OCI-LY7 (cell line): Measurements from ENCODE around the gene FGF16. TPM values are rescaled to one million over a fixed set of nuclear protein-coding genes. Genes with fewer than 3 reads are reported as not detected.

ENCODE experiments used
- BruUV-seq: library from RNA; stranded (reverse); fragments of 400-500 nt; replicated peaks from 2 replicates; lab custom pipeline; 2021; lab: Mats Ljungman, UMichigan
- CTCF ChIA-PET: fragments of 300-600 bp; sonication (Branson Sonifier 250); formaldehyde crosslinking; loops from one replicate; lab custom pipeline; 2022; ENCODE audit warnings: antibody characterized with exemption; ENCODE audit not compliant: unreplicated experiment; lab: Charles Lee
- POLR2A ChIA-PET: fragments of 300-600 bp; sonication (Branson Sonifier 250); formaldehyde crosslinking; loops from one replicate; lab custom pipeline; 2022; ENCODE audit warnings: antibody characterized with exemption; lab: Charles Lee
- DNase-seq: peaks from one replicate; pipeline ENCODE4 v3.0.0-alpha.2; 2015; ENCODE audit warnings: low spot score
- H2AFZ ChIP-seq: fragments of 200-600 bp; sonication (generic), shearing (Covaris generic); 2 replicates; pipeline ENCODE4 v1.6.1; 2014; ENCODE audit warnings: mild to moderate bottlenecking, antibody characterized with exemption, low read length, moderate library complexity
- H3K27ac ChIP-seq: fragments of 200-600 bp; sonication (generic); 2 replicates; pipeline ENCODE4 v1.5.1; 2014; ENCODE audit warnings: mixed run types, low read depth, mild to moderate bottlenecking, moderate library complexity, low read length, inconsistent platforms; ENCODE audit not compliant: poor library complexity, severe bottlenecking
- H3K36me3 ChIP-seq: fragments of 200-600 bp; sonication (generic); 2 replicates; pipeline ENCODE4 v1.6.1; 2014; ENCODE audit warnings: mild to moderate bottlenecking, antibody characterized with exemption, low read length, moderate library complexity, mixed read lengths; ENCODE audit not compliant: insufficient read depth
- H3K4me1 ChIP-seq: fragments of 200-600 bp; sonication (generic); 2 replicates; pipeline ENCODE4 v1.5.1; 2014; ENCODE audit warnings: mild to moderate bottlenecking, low read length; ENCODE audit not compliant: insufficient read depth, poor library complexity, severe bottlenecking
- H3K4me2 ChIP-seq: fragments of 200-600 bp; sonication (generic); 2 replicates; pipeline ENCODE4 v1.6.1; 2014; ENCODE audit warnings: mild to moderate bottlenecking, low read length
- H3K4me3 ChIP-seq: fragments of 200-600 bp; sonication (generic); 2 replicates; pipeline ENCODE4 v1.5.1; 2014; ENCODE audit warnings: mild to moderate bottlenecking, low read depth, low read length; ENCODE audit not compliant: poor library complexity, severe bottlenecking
- H3K79me2 ChIP-seq: fragments of 200-600 bp; sonication (generic); 2 replicates; pipeline ENCODE4 v1.6.1; 2016; ENCODE audit warnings: low read depth, mild to moderate bottlenecking, low read length, moderate library complexity, mixed read lengths; ENCODE audit not compliant: insufficient read depth
- H3K9me2 ChIP-seq: fragments of 200-600 bp; sonication (generic); 2 replicates; pipeline ENCODE4 v1.6.1; 2016; ENCODE audit warnings: mild to moderate bottlenecking, low read length, mixed read lengths; ENCODE audit not compliant: insufficient read depth
- H3K9me3 ChIP-seq: fragments of 200-600 bp; sonication (generic); 2 replicates; pipeline ENCODE4 v1.6.1; 2014; ENCODE audit warnings: mild to moderate bottlenecking, mixed run types, low read length, mixed read lengths
- H4K20me1 ChIP-seq: fragments of 200-600 bp; sonication (generic); 2 replicates; pipeline ENCODE4 v1.6.1; 2014; ENCODE audit warnings: mild to moderate bottlenecking, antibody characterized with exemption, low read length, moderate library complexity, mixed read lengths; ENCODE audit not compliant: insufficient read depth
- EZH2phosphoT487 ChIP-seq: fragments of 200-600 bp; sonication (generic); IDR thresholded peaks from 2 replicates; pipeline ENCODE4 v1.6.1; 2018; ENCODE audit warnings: low read depth, borderline replicate concordance, mild to moderate bottlenecking, mixed run types, antibody characterized with exemption, low read length, moderate library complexity, mixed read lengths
- intact Hi-C: fragments of 100-400 bp; cut with micrococcal nuclease; formaldehyde crosslinking; loops from one replicate; pipeline ENCODE4 v1.10.0; 2022; ENCODE audit not compliant: unreplicated experiment
- total RNA-seq, 2 experiments: library from RNA; depleted of rRNA in 1 of 2; stranded (reverse); fragments of >200 nt in 1 of 2; shearing (Covaris generic) in 1 of 2; gene quantifications; 2 replicates each; pipeline ENCODE4 v1.2.3, GENCODE V29; 2014 to 2022
- TF ChIP-seq, protein P1 (sequence below): fragments of 200-600 bp; sonication (generic); conservative IDR thresholded peaks from 2 replicates; pipeline ENCODE4 v1.5.1; 2014; ENCODE audit warnings: mild to moderate bottlenecking, antibody characterized with exemption, low read length, moderate library complexity, mixed read lengths

The FGF16 gene
- total RNA-seq, 2 experiments from 2014 or later: not detected

DNA sequence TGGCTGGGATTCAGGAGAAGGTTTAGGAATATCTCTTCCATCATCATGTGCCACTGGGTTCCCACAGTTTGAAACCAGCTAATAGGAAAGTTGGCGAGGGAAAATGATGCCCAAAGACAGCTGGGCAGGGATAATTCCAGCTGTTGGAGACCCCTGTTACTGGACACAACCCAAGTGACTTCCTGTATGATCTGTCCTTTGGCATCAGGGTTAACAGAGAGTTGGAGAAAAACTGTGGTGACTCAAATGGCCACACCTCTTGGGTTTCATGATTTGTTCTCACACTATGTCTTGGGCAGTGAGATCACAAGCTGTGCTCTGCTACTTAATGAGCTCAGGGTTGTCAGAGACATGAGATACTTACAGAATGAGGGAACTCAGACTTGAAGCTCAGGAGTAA lies 3.8 kb downstream of the FGF16 start:
- Histone ChIP-seq H3K4me1 (no peaks in the 10 kb centered on the region), H3K9me2 (no peaks in the 10 kb centered on the region), H3K79me2 (no peaks in the 10 kb centered on the region), H3K27ac (no peak overlapping the region), H3K36me3 (no peaks in the 10 kb centered on the region), H3K4me2 (no peak overlapping the region), H3K4me3 (no peak overlapping the region), H3K9me3 (no peaks in the 10 kb centered on the region), H4K20me1 (no peaks in the 10 kb centered on the region), H2AFZ (no peak overlapping the region)
- no TSS peak for BruUV-seq
- ChIA-PET CTCF (no interaction called here), POLR2A (no interaction called here)
- no peak for DNase-seq
- intact Hi-C loops: no loop called here
- no peak for TF ChIP-seq EZH2phosphoT487
- TF ChIP-seq, protein P1, sequence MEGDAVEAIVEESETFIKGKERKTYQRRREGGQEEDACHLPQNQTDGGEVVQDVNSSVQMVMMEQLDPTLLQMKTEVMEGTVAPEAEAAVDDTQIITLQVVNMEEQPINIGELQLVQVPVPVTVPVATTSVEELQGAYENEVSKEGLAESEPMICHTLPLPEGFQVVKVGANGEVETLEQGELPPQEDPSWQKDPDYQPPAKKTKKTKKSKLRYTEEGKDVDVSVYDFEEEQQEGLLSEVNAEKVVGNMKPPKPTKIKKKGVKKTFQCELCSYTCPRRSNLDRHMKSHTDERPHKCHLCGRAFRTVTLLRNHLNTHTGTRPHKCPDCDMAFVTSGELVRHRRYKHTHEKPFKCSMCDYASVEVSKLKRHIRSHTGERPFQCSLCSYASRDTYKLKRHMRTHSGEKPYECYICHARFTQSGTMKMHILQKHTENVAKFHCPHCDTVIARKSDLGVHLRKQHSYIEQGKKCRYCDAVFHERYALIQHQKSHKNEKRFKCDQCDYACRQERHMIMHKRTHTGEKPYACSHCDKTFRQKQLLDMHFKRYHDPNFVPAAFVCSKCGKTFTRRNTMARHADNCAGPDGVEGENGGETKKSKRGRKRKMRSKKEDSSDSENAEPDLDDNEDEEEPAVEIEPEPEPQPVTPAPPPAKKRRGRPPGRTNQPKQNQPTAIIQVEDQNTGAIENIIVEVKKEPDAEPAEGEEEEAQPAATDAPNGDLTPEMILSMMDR: no peak

- Histone ChIP-seq H3K9me3 (no peaks in the 10 kb centered on the region), H3K27ac (no peak overlapping the region), H3K79me2 (no peaks in the 10 kb centered on the region), H2AFZ (no peak overlapping the region), H3K4me2 (no peak overlapping the region), H4K20me1 (no peaks in the 10 kb centered on the region), H3K36me3 (no peaks in the 10 kb centered on the region), H3K4me1 (no peaks in the 10 kb centered on the region), H3K4me3 (no peak overlapping the region), H3K9me2 (no peaks in the 10 kb centered on the region)
- BruUV-seq: no TSS peak
- POLR2A ChIA-PET: interaction anchor here (1.8 kb wide), 1 partner anchor 576 kb away, joined by 6 read pairs; no protein-coding TSS in a partner anchor
- intact Hi-C loops: no loop called here
- no peak for DNase-seq
- CTCF ChIA-PET: no interaction called here
- TF ChIP-seq EZH2phosphoT487: no peak
- TF ChIP-seq, protein P1: no peak
These were observed 6.0 kb downstream of the FGF16 start for GRCh38 chrX:77453190-77453589.

DNA sequence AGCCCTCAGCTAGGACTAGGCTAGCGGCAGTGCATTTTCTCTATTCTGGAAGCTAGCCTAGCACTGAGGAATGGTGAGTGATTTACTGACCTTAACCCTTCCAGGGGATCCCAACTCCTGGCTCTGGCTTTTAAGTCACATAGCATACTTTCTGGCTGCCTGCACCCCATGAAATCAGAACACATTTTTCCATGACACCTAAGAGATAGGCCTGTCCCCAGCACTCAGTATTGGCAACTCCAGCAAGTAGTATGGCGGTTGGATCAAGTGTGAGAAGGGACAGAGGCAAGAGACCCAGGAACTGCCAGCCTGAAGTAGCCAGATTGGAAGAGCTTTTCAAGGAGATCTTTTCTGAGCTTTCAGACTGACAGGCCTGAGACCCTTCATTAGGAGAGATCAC lies 8.2 kb downstream of the FGF16 start:
- POLR2A ChIA-PET: interaction anchor here (1.0 kb wide), 1 partner anchor 10 kb away, joined by 3 read pairs; no protein-coding TSS in a partner anchor
- no peak for DNase-seq
- Histone ChIP-seq H3K9me3 (no peaks in the 10 kb centered on the region), H3K36me3 (no peaks in the 10 kb centered on the region), H3K27ac (no peak overlapping the region), H4K20me1 (no peaks in the 10 kb centered on the region), H3K4me3 (no peak overlapping the region), H2AFZ (no peak overlapping the region), H3K9me2 (no peaks in the 10 kb centered on the region), H3K4me1 (no peaks in the 10 kb centered on the region), H3K4me2 (no peak overlapping the region), H3K79me2 (no peaks in the 10 kb centered on the region)
- CTCF ChIA-PET: no interaction called here
- intact Hi-C loops: no loop called here
- BruUV-seq: no TSS peak
- TF ChIP-seq EZH2phosphoT487: no peak
- TF ChIP-seq, protein P1: no peak
